HEK293 (cell line): Measurements from ENCODE around the gene GEMIN5.

ENCODE experiments used
- CTCF ChIA-PET: fragments of 350-600 bp; formaldehyde crosslinking; extraction: SDS; loops from one replicate; lab custom pipeline; 2021; ENCODE audit warnings: antibody characterized with exemption; lab: Yijun Ruan, JAX
- POLR2A ChIA-PET: fragments of 300-600 bp; formaldehyde crosslinking; extraction: SDS; loops from one replicate; lab custom pipeline; 2020; ENCODE audit warnings: antibody characterized with exemption, inconsistent platforms; lab: Yijun Ruan, JAX
- H3K27ac ChIP-seq: fragments of 200-500 bp; sonication (Bioruptor generic); 2 replicates; pipeline ENCODE4 v1.5.1; 2014; ENCODE audit warnings: low read depth, low read length, control low read depth, inconsistent platforms; ENCODE audit errors: extremely low read depth
- H3K36me3 ChIP-seq, 2 experiments: fragments of 200-500 bp in 1 of 2; sonication (Bioruptor generic) in 1 of 2; 1 replicate in 1 of 2; 2 replicates in 1 of 2; pipeline ENCODE4 v1.5.1; 2014 to 2017; ENCODE audit warnings: inconsistent platforms in 2 of 2, low read length in 2 of 2; ENCODE audit not compliant: control insufficient read depth in 2 of 2, insufficient read depth in 1 of 2
- H3K4me1 ChIP-seq: fragments of 200-500 bp; sonication (Bioruptor generic); 2 replicates; pipeline ENCODE4 v1.5.1; 2014; ENCODE audit warnings: mild to moderate bottlenecking, low read length, inconsistent platforms; ENCODE audit not compliant: control insufficient read depth, insufficient read depth
- H3K4me3 ChIP-seq: 2 replicates; pipeline ENCODE4 v1.5.1; 2011; ENCODE audit warnings: low read depth, mild to moderate bottlenecking, control low read depth, low read length, moderate library complexity
- H3K9me3 ChIP-seq: fragments of 200-500 bp; sonication (Bioruptor generic); 2 replicates; pipeline ENCODE4 v1.5.1; 2014; ENCODE audit warnings: low read depth, low read length, inconsistent platforms; ENCODE audit not compliant: control insufficient read depth, insufficient read depth
- FEZF1 ChIP-seq: fragments of 450-650 bp; formaldehyde crosslinking; IDR thresholded peaks from 2 replicates; pipeline ENCODE4 v1.5.1; 2016; ENCODE audit warnings: missing biosample characterization, missing genetic modification characterization
- KLF7 ChIP-seq: fragments of 450-650 bp; formaldehyde crosslinking; IDR thresholded peaks from 2 replicates; pipeline ENCODE4 v1.5.1; 2016; ENCODE audit warnings: missing biosample characterization, missing genetic modification characterization, borderline replicate concordance
- OSR2 ChIP-seq: fragments of 450-650 bp; formaldehyde crosslinking; IDR thresholded peaks from 2 replicates; pipeline ENCODE4 v1.5.1; 2016; ENCODE audit warnings: missing biosample characterization, missing genetic modification characterization
- ZFHX2 ChIP-seq: fragments of 450-650 bp; formaldehyde crosslinking; conservative IDR thresholded peaks from 2 replicates; pipeline ENCODE4 v1.5.1; 2016; ENCODE audit warnings: missing biosample characterization, missing genetic modification characterization
- ZFP41 ChIP-seq: fragments of 450-650 bp; formaldehyde crosslinking; IDR thresholded peaks from 2 replicates; pipeline ENCODE4 v1.5.1; 2016; ENCODE audit warnings: missing biosample characterization, missing genetic modification characterization, borderline replicate concordance
- ZNF16 ChIP-seq: fragments of 450-650 bp; formaldehyde crosslinking; IDR thresholded peaks from 2 replicates; pipeline ENCODE4 v1.5.1; 2016; ENCODE audit warnings: low read depth, missing biosample characterization, missing genetic modification characterization
- ZNF18 ChIP-seq: fragments of 450-650 bp; formaldehyde crosslinking; IDR thresholded peaks from 2 replicates; pipeline ENCODE4 v1.5.1; 2016; ENCODE audit warnings: missing biosample characterization, missing genetic modification characterization
- ZNF202 ChIP-seq: fragments of 450-650 bp; formaldehyde crosslinking; IDR thresholded peaks from 2 replicates; pipeline ENCODE4 v1.5.1; 2016; ENCODE audit warnings: missing biosample characterization, missing genetic modification characterization, borderline replicate concordance
- ZNF26 ChIP-seq: fragments of 450-650 bp; formaldehyde crosslinking; IDR thresholded peaks from 2 replicates; pipeline ENCODE4 v1.5.1; 2016; ENCODE audit warnings: missing biosample characterization, missing genetic modification characterization
- ZNF48 ChIP-seq: fragments of 450-650 bp; formaldehyde crosslinking; IDR thresholded peaks from 2 replicates; pipeline ENCODE4 v1.5.1; 2016; ENCODE audit warnings: missing biosample characterization, missing genetic modification characterization
- ZNF510 ChIP-seq: fragments of 450-650 bp; formaldehyde crosslinking; IDR thresholded peaks from 2 replicates; pipeline ENCODE4 v1.5.1; 2018; ENCODE audit warnings: mild to moderate bottlenecking, missing genetic modification characterization, missing biosample characterization; ENCODE audit not compliant: insufficient replicate concordance
- ZNF544 ChIP-seq: fragments of 450-650 bp; formaldehyde crosslinking; IDR thresholded peaks from 2 replicates; pipeline ENCODE4 v1.5.0; 2017; ENCODE audit warnings: missing biosample characterization, missing genetic modification characterization
- ZNF549 ChIP-seq: fragments of 450-650 bp; IDR thresholded peaks from 2 replicates; pipeline ENCODE4 v1.5.1; 2018; ENCODE audit warnings: missing biosample characterization, missing genetic modification characterization, mild to moderate bottlenecking, inconsistent platforms, moderate library complexity
- ZNF560 ChIP-seq: fragments of 450-650 bp; formaldehyde crosslinking; IDR thresholded peaks from 2 replicates; pipeline ENCODE4 v1.5.1; 2017; ENCODE audit warnings: missing biosample characterization, missing genetic modification characterization, borderline replicate concordance
- ZNF610 ChIP-seq: fragments of 450-650 bp; formaldehyde crosslinking; IDR thresholded peaks from 2 replicates; pipeline ENCODE4 v1.5.1; 2016; ENCODE audit warnings: missing biosample characterization, missing genetic modification characterization, borderline replicate concordance
- ZNF626 ChIP-seq: fragments of 450-650 bp; sonication (Bioruptor Pico); formaldehyde crosslinking; IDR thresholded peaks from 2 replicates; pipeline ENCODE4 v1.5.1; 2018; ENCODE audit warnings: missing biosample characterization, missing genetic modification characterization, inconsistent platforms
- ZNF629 ChIP-seq: fragments of 450-650 bp; formaldehyde crosslinking; IDR thresholded peaks from 2 replicates; pipeline ENCODE4 v1.5.1; 2017; ENCODE audit warnings: missing biosample characterization, missing genetic modification characterization
- ZNF645 ChIP-seq: fragments of 450-650 bp; formaldehyde crosslinking; IDR thresholded peaks from 2 replicates; pipeline ENCODE4; 2016; ENCODE audit warnings: missing biosample characterization, missing genetic modification characterization
- ZNF768 ChIP-seq: fragments of 450-650 bp; formaldehyde crosslinking; IDR thresholded peaks from 2 replicates; pipeline ENCODE4 v1.5.1; 2018; ENCODE audit warnings: missing biosample characterization, mild to moderate bottlenecking, missing genetic modification characterization
- TF ChIP-seq, protein P1 (sequence below): fragments of 450-650 bp; formaldehyde crosslinking; IDR thresholded peaks from 2 replicates; pipeline ENCODE4 v1.5.0; 2017; ENCODE audit warnings: missing biosample characterization, missing genetic modification characterization, borderline replicate concordance
- TF ChIP-seq, protein P2 (sequence below): fragments of 450-650 bp; formaldehyde crosslinking; IDR thresholded peaks from 2 replicates; pipeline ENCODE4 v1.5.1; 2016; ENCODE audit warnings: missing biosample characterization, missing genetic modification characterization

Gene GEMIN5

GRCh38 chr5:154956712-154957111, 18.7 kb upstream of the GEMIN5 start (continued):
- no peak for TF ChIP-seq FEZF1
- TF ChIP-seq ZNF18 (tag by site-specific recombination) = no peak

DNA sequence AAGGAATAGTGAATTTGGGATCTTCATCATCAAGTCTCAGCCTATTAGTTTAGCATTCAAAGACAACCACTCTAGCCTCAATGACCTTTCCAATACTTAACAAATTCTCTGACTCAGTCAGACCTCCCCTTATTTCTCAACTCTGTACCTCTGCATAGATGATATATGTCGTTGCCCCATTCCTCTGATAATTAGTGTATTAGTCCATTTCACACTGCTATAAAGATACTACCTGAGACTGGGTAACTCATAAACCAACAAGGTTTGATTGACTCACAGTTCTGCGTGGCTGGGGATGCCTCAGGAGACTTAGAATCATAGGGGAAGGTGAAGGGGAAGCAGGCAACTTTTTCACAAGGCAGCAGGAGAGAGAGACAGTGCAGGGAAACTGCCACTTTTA, 11.8 kb upstream of the GEMIN5 start:
- H3K4me1 ChIP-seq = no peaks in the 10 kb centered on the region; the same call in 1 of the 2 replicates
- no peaks in the 10 kb centered on the region for H3K9me3 ChIP-seq
- no peak for TF ChIP-seq ZNF26 (tag by site-specific recombination)
- TF ChIP-seq ZNF626 (tag by site-specific recombination) = no peak
- no peak for TF ChIP-seq ZNF560
- no peak for TF ChIP-seq ZNF510 (tag by site-specific recombination)
- no peak for TF ChIP-seq ZNF549
- TF ChIP-seq, protein P1, sequence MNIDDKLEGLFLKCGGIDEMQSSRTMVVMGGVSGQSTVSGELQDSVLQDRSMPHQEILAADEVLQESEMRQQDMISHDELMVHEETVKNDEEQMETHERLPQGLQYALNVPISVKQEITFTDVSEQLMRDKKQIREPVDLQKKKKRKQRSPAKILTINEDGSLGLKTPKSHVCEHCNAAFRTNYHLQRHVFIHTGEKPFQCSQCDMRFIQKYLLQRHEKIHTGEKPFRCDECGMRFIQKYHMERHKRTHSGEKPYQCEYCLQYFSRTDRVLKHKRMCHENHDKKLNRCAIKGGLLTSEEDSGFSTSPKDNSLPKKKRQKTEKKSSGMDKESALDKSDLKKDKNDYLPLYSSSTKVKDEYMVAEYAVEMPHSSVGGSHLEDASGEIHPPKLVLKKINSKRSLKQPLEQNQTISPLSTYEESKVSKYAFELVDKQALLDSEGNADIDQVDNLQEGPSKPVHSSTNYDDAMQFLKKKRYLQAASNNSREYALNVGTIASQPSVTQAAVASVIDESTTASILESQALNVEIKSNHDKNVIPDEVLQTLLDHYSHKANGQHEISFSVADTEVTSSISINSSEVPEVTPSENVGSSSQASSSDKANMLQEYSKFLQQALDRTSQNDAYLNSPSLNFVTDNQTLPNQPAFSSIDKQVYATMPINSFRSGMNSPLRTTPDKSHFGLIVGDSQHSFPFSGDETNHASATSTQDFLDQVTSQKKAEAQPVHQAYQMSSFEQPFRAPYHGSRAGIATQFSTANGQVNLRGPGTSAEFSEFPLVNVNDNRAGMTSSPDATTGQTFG (tag by site-specific recombination) = no peak
- no peak for TF ChIP-seq ZNF48
- no peak for TF ChIP-seq ZNF16 (tag by site-specific recombination)
- TF ChIP-seq ZNF768 = no peak
- TF ChIP-seq, protein P2, sequence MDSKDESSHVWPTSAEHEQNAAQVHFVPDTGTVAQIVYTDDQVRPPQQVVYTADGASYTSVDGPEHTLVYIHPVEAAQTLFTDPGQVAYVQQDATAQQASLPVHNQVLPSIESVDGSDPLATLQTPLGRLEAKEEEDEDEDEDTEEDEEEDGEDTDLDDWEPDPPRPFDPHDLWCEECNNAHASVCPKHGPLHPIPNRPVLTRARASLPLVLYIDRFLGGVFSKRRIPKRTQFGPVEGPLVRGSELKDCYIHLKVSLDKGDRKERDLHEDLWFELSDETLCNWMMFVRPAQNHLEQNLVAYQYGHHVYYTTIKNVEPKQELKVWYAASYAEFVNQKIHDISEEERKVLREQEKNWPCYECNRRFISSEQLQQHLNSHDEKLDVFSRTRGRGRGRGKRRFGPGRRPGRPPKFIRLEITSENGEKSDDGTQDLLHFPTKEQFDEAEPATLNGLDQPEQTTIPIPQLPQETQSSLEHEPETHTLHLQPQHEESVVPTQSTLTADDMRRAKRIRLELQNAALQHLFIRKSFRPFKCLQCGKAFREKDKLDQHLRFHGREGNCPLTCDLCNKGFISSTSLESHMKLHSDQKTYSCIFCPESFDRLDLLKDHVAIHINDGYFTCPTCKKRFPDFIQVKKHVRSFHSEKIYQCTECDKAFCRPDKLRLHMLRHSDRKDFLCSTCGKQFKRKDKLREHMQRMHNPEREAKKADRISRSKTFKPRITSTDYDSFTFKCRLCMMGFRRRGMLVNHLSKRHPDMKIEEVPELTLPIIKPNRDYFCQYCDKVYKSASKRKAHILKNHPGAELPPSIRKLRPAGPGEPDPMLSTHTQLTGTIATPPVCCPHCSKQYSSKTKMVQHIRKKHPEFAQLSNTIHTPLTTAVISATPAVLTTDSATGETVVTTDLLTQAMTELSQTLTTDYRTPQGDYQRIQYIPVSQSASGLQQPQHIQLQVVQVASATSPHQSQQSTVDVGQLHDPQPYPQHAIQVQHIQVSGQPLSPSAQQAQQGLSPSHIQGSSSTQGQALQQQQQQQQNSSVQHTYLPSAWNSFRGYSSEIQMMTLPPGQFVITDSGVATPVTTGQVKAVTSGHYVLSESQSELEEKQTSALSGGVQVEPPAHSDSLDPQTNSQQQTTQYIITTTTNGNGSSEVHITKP = no peak
- TF ChIP-seq ZNF202 = no peak
- TF ChIP-seq ZNF544 = no peak
- no peak for TF ChIP-seq ZNF610 (tag by site-specific recombination)
- no peak for TF ChIP-seq ZFP41 (tag by site-specific recombination)
- TF ChIP-seq ZNF629 = no peak
- TF ChIP-seq ZFHX2 (tag by site-specific recombination) = no peak
- TF ChIP-seq ZNF645 = no peak
- no peak for TF ChIP-seq KLF7 (tag by site-specific recombination)
- no peak for TF ChIP-seq OSR2
- no peak overlapping the region for H3K4me3 ChIP-seq
- CTCF ChIA-PET = no interaction called here
- POLR2A ChIA-PET = interaction anchor here (1.0 kb wide), 1 partner anchor 12 kb away, joined by 3 read pairs; the partner anchor contains the start of gene GEMIN5
- peaks cover 6 to 16% of the 10 kb centered on the region in 2 experiments for H3K36me3 ChIP-seq
- no peak overlapping the region for H3K27ac ChIP-seq
